Right ventricle myocardium inferior (tissue), 1 donor: ENCODE results near the gene RFPL4A. TPM values are rescaled to one million over a fixed set of nuclear protein-coding genes. Genes with fewer than 3 reads are reported as not detected.

Source experiments
- ATAC-seq: fragments of 200-7000 bp; cut with Tn5 transposase; one replicate; pipeline ENCODE4 v1.9.1; 2020; ENCODE audit warnings: mild to moderate bottlenecking, moderate library complexity
- DNase-seq: peaks from one replicate; pipeline ENCODE4 v3.0.0; 2021; ENCODE audit errors: missing footprints
- intact Hi-C: fragments of 100-400 bp; cut with DNase I; formaldehyde crosslinking; loops from one replicate; pipeline ENCODE4 v1.11.0; 2022
- total RNA-seq: library from RNA; stranded (reverse); fragmentation: NEBNext Ultra II Directional; extraction: Animal tissue kit (Norgen Biotek cat#: 25700); gene quantifications from one replicate; pipeline ENCODE4 v1.2.1, GENCODE V29; 2021
- donor health status: DM: no; HTN: yes; CAD: no; lungs with severe emphysema.

RFPL4A gene
- total RNA-seq, 1 donor from 2014 or later: not detected

DNA sequence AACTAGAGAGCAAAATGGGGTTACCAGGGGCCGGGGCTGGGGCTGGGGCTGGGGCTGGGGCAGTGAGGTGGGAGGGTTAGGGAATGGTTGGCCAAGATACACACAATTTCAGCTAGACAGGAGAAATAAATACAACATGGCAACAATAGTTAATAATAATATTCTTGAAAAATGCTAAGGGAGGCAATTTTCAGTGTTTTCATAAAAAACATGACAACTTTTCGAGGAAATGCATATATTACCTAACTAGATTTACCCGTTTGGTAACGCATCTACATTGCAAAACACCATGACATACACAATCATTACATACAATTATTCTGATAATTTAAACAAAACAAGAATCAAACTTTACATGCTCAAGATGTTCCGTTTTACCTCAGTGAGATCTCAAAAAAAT lies 22.2 kb downstream of the RFPL4A start:
- no peak for DNase-seq
- intact Hi-C loops: no loop called here
- ATAC-seq: no peak

DNA sequence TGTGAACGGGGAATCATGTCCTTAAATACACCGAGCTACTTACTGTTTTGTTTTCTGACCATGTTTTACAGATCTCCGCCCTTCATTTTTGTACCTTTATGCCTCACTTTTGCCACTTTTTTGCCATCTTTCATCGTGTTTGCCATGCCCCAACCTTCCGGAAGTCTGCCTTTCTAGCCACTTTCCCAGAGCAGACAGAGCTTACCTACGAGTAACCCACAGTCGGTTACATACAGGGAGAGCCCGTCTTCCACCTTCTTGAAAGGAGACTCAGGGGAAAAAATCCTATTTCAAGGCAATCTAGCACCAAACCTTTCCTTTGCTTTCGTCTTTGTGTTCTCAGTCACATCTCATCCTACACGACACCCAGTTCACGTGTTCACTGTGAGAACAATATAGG lies 36.1 kb downstream of the RFPL4A start:
- DNase-seq: no peak
- intact Hi-C loops: no loop called here
- no peak for ATAC-seq

DNA sequence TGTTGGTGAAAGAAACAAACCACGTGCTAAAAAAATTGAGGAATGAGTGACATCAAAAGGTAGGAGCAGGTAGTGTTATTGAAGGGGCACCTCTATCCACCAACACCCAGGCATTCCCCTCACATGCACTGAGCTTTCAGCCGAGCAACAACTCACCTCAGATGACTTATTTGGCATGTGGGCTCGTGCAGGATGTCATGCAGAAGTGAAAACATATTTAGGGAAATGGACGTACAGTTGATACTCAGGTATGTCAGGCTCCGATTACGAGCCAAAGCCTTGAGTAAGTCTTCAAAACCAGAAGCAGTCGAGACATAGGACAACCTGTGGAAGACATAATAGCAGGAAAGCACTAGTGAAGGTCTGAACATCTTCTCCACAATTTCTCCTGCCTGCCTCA lies 42.5 kb downstream of the RFPL4A start:
- intact Hi-C loops: no loop called here
- no peak for ATAC-seq
- DNase-seq: no peak

DNA sequence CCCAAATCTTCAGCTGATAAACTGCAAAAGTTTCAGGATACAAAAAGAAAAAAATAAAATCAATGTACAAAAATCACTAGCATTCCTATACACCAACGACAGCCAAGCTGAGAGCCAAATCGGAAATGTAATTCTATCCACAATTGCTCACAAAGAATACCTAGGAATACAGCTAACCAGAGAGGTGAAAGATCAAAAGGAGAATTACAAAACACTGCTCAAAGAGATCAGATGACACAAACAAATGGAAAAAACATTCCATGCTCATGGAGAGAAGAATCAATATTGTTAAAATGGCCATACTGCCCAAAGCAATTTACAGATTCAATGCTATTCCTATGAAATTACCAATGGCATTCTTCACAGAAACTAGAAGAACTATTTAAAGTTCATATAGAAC lies 43.4 kb downstream of the RFPL4A start:
- DNase-seq (no peak), ATAC-seq (no peak)
- intact Hi-C loops: no loop called here

DNA sequence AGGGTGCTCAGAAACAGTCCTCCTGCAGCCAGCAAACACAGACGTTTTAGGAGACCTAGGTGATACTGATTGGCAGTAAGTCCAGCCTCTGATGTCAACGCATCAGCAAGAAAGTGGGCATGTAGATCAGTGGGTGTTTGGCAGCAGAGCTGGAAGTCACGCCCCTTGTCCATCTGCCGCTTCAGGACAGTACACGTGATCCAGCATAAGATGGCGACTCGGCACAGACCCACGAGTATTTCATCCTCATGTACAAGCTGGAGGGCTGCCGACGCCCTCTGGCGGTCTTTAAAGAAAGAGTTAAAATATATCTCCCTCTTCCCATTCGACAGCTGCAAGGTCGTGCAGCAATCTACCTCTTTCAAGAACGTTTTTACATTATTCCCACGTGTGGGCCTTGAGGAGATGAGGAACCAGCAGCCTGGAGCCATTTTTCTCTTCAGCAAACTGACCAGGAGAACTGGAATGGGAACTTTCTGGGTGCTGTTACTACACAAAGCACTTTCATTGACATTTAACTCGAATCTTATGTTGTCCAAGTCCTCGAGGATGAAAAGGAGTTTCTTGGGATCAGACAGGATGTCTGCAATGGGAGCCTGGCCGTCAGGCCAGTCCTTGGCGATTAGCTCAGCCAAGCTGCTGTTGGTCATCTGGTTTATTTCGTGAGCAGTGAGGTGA lies 50.6 kb downstream of the RFPL4A start:
- no peak for ATAC-seq
- intact Hi-C loops: loop anchor here (5.0 kb wide), 1 partner anchor 177 kb away; no protein-coding TSS in a partner anchor
- DNase-seq: no peak

DNA sequence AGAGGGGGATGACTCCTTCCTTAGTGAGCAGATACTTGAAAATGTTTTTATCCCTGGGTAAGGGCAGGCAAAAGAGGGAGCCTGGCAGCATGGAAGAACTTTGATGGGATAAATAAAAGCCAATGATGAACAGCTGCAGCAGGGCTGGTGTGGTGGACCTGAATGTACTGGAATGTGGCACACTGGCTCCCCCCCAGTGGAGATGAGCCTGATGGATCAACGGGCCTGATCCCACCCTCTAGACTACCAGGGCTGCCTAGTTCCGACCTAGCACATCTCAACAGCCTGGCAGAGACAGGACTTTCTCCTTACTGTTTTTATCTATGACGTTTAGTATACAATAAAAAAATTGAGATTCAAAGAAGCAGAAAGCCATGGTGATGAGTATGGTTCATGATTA lies 52.4 kb downstream of the RFPL4A start:
- DNase-seq: no peak
- ATAC-seq: no peak
- intact Hi-C loops: no loop called here

DNA sequence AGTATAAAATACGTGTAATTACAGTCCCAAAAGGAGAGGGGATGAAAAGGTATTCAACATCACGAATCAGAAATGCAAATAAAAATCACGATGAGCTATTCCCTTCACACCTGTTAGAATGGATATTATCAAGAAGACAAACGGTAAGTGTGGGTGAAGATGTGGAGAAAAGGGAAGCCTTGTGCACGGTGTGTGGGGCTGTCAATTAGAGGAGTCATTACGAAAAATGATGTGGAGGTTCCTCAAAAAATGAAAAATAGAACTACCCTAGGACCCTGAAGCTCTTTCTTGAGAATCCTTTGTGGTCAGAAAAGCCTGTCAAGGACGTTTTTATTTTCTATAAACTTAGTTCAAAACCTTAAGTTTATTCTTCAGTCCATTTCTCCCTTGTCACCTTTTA lies 53.6 kb downstream of the RFPL4A start:
- DNase-seq (no peak), ATAC-seq (no peak)
- intact Hi-C loops: no loop called here

Other genes starting within 250 kb of the RFPL4A start
- gene SBK2, start 222.0 kb upstream of the RFPL4A start, total RNA-seq: 12.7 TPM
- 17.6 TPM for gene SBK3, start 213.6 kb upstream of the RFPL4A start, total RNA-seq
- gene ZNF579, start 178.2 kb upstream of the RFPL4A start, total RNA-seq: 13.1 TPM
- gene FIZ1, start 159.6 kb upstream of the RFPL4A start, total RNA-seq: 14.8 TPM
- 16.9 TPM for gene ZNF524, start 158.8 kb upstream of the RFPL4A start, total RNA-seq
- 16.9 TPM for gene ZNF865, start 153.4 kb upstream of the RFPL4A start, total RNA-seq
- 11.1 TPM for gene ZNF784, start 134.5 kb upstream of the RFPL4A start, total RNA-seq
- gene ZNF580, start 118.1 kb upstream of the RFPL4A start, total RNA-seq: 13.2 TPM
- gene ZNF581, start 115.4 kb upstream of the RFPL4A start, total RNA-seq: 7.4 TPM
- 17.4 TPM for gene CCDC106, start 110.9 kb upstream of the RFPL4A start, total RNA-seq
- 74.5 TPM for gene U2AF2, start 104.1 kb upstream of the RFPL4A start, total RNA-seq
- gene EPN1, start 83.9 kb upstream of the RFPL4A start, total RNA-seq: 213 TPM
- gene NLRP9, start 20.7 kb upstream of the RFPL4A start, total RNA-seq: not detected
- gene RFPL4AL1, start 10.0 kb downstream of the RFPL4A start, total RNA-seq: not detected
- gene NLRP11, start 72.9 kb downstream of the RFPL4A start, total RNA-seq: not detected
- not detected for gene NLRP4, start 77.4 kb downstream of the RFPL4A start, total RNA-seq
- gene NLRP13, start 173.2 kb downstream of the RFPL4A start, total RNA-seq: not detected
- not detected for gene NLRP8, start 188.7 kb downstream of the RFPL4A start, total RNA-seq
- not detected for gene NLRP5, start 227.7 kb downstream of the RFPL4A start, total RNA-seq